Immature natural killer cell (primary cell): Measurements from ENCODE around the gene NHS. TPM values are rescaled to one million over a fixed set of nuclear protein-coding genes. Genes with fewer than 3 reads are reported as not detected.
"Not testable (repeated sequence)": the region's sequence is repeated elsewhere in the genome, so short reads cannot be mapped to it uniquely, and the experiment has no call there.

Source experiments
- DNase-seq, 3 donors: peaks; one replicate each; pipeline ENCODE4 v3.0.0; 2022; ENCODE audit warnings: mixed read lengths in 1 of 3
- H3K27ac Mint-ChIP-seq, 6 donors: one replicate each; pipeline ENCODE4 v1.8.0; 2020; ENCODE audit warnings: mixed read lengths in 6 of 6, mild to moderate bottlenecking in 5 of 6, inconsistent platforms in 4 of 6, moderate library complexity in 3 of 6
- H3K27me3 Mint-ChIP-seq, 3 donors: one replicate each; pipeline ENCODE4 v1.8.0; 2020 to 2021; ENCODE audit warnings: low read depth in 3 of 3, mild to moderate bottlenecking in 3 of 3, mixed read lengths in 3 of 3, moderate library complexity in 3 of 3, inconsistent platforms in 1 of 3
- H3K36me3 Mint-ChIP-seq, 3 donors: one replicate each; pipeline ENCODE4 v1.8.0; 2020; ENCODE audit warnings: mixed read lengths in 3 of 3, inconsistent platforms in 2 of 3, mild to moderate bottlenecking in 2 of 3
- H3K4me1 Mint-ChIP-seq, 2 donors: one replicate each; pipeline ENCODE4 v1.8.0; 2020; ENCODE audit warnings: inconsistent platforms in 2 of 2, mild to moderate bottlenecking in 2 of 2, mixed read lengths in 2 of 2, moderate library complexity in 1 of 2
- H3K4me3 Mint-ChIP-seq, 5 donors: one replicate each; pipeline ENCODE4 v1.8.0; 2020; ENCODE audit warnings: mild to moderate bottlenecking in 5 of 5, mixed read lengths in 5 of 5, inconsistent platforms in 3 of 5, moderate library complexity in 3 of 5
- H3K9me3 Mint-ChIP-seq, 6 donors: one replicate each; pipeline ENCODE4 v1.8.0; 2020; ENCODE audit warnings: mild to moderate bottlenecking in 6 of 6, mixed read lengths in 6 of 6, inconsistent platforms in 4 of 6, moderate library complexity in 3 of 6
- polyA plus RNA-seq, 3 donors: library from polyadenylated mRNA; unstranded; fragments of 300-500 nt; fragmentation: Illumina TruSeq; gene quantifications; one replicate each; pipeline ENCODE4 v1.2.3, GENCODE V29; 2021

The NHS gene
- polyA plus RNA-seq, 3 donors from 2014 or later = 0.87 TPM; not detected in 2

GRCh38 chrX:17559728-17560379 lies 184.9 kb downstream of the NHS start:
- no peaks in the 10 kb centered on the region for H3K36me3 Mint-ChIP-seq
- peaks cover 0 to 3% (median 0%) of the 10 kb centered on the region in 6 donors for H3K9me3 Mint-ChIP-seq
- DNase-seq = no peak
- H3K4me3 Mint-ChIP-seq = no peak overlapping the region
- H3K27ac Mint-ChIP-seq = no peak overlapping the region
- peaks cover 2 to 15% (median 3%) of the 10 kb centered on the region in 3 donors for H3K27me3 Mint-ChIP-seq
- H3K4me1 Mint-ChIP-seq = no peaks in the 10 kb centered on the region

GRCh38 chrX:17560385-17560784 lies 185.4 kb downstream of the NHS start:
- no peak for DNase-seq
- Mint-ChIP-seq H3K36me3 (no peaks in the 10 kb centered on the region), H3K27ac (no peak overlapping the region), H3K4me1 (no peaks in the 10 kb centered on the region), H3K4me3 (no peak overlapping the region), H3K27me3 (peaks cover 2 to 15% (median 3%) of the 10 kb centered on the region in 3 donors), H3K9me3 (peaks cover 0 to 3% (median 0%) of the 10 kb centered on the region in 6 donors)

- no peaks in the 10 kb centered on the region for H3K36me3 Mint-ChIP-seq
- no peak overlapping the region for H3K27ac Mint-ChIP-seq
- no peak overlapping the region for H3K4me3 Mint-ChIP-seq
Measured at GRCh38 chrX:17563076-17563475, 188.1 kb downstream of the NHS start.

GRCh38 chrX:17563515-17563914 lies 188.5 kb downstream of the NHS start:
- Mint-ChIP-seq H3K36me3 (no peaks in the 10 kb centered on the region), H3K4me1 (no peaks in the 10 kb centered on the region), H3K27me3 (peaks cover 2 to 14% (median 3%) of the 10 kb centered on the region in 3 donors), H3K27ac (no peak overlapping the region), H3K4me3 (no peak overlapping the region), H3K9me3 (peaks cover 0 to 3% (median 0%) of the 10 kb centered on the region in 6 donors)
- DNase-seq = no peak

More at GRCh38 chrX:17563076-17563475, 188.1 kb downstream of the NHS start:
- peaks cover 0 to 3% (median 0%) of the 10 kb centered on the region in 6 donors for H3K9me3 Mint-ChIP-seq
- no peak for DNase-seq
- H3K27me3 Mint-ChIP-seq = peaks cover 2 to 14% (median 3%) of the 10 kb centered on the region in 3 donors
- H3K4me1 Mint-ChIP-seq = no peaks in the 10 kb centered on the region

- Mint-ChIP-seq H3K36me3 (no peaks in the 10 kb centered on the region), H3K9me3 (peaks cover 0 to 3% (median 0%) of the 10 kb centered on the region in 6 donors), H3K4me3 (no peak overlapping the region), H3K27me3 (peaks cover 2 to 9% (median 3%) of the 10 kb centered on the region in 3 donors), H3K4me1 (no peaks in the 10 kb centered on the region), H3K27ac (no peak overlapping the region)
- DNase-seq = no peak
Measured at GRCh38 chrX:17564689-17565409, 189.8 kb downstream of the NHS start.

GRCh38 chrX:17566740-17567139 lies 191.7 kb downstream of the NHS start:
- no peaks in the 10 kb centered on the region for H3K4me1 Mint-ChIP-seq
- no peaks in the 10 kb centered on the region for H3K36me3 Mint-ChIP-seq
- peaks cover 0 to 3% (median 0%) of the 10 kb centered on the region in 6 donors for H3K9me3 Mint-ChIP-seq
- H3K27me3 Mint-ChIP-seq = peaks cover 2 to 14% (median 2%) of the 10 kb centered on the region in 3 donors
- DNase-seq = no peak
- no peak overlapping the region for H3K4me3 Mint-ChIP-seq
- H3K27ac Mint-ChIP-seq = no peak overlapping the region

GRCh38 chrX:17567187-17567586 lies 192.2 kb downstream of the NHS start:
- Mint-ChIP-seq H3K27me3 (peaks cover 2 to 13% (median 2%) of the 10 kb centered on the region in 3 donors), H3K27ac (no peak overlapping the region), H3K4me1 (no peaks in the 10 kb centered on the region), H3K4me3 (no peak overlapping the region), H3K36me3 (no peaks in the 10 kb centered on the region), H3K9me3 (peaks cover 0 to 2% (median 0%) of the 10 kb centered on the region in 6 donors)
- no peak for DNase-seq

- H3K4me1 Mint-ChIP-seq = no peaks in the 10 kb centered on the region
- H3K27me3 Mint-ChIP-seq = peaks cover 0 to 13% (median 2%) of the 10 kb centered on the region in 3 donors
- no peak overlapping the region for H3K27ac Mint-ChIP-seq
- H3K36me3 Mint-ChIP-seq = no peaks in the 10 kb centered on the region
- H3K4me3 Mint-ChIP-seq = no peak overlapping the region
- H3K9me3 Mint-ChIP-seq = peaks cover 0 to 2% (median 0%) of the 10 kb centered on the region in 6 donors
- DNase-seq = no peak
Measured at GRCh38 chrX:17567821-17568220, 192.8 kb downstream of the NHS start.

GRCh38 chrX:17568804-17569203 lies 193.8 kb downstream of the NHS start:
- H3K4me1 Mint-ChIP-seq, H3K36me3 Mint-ChIP-seq: not testable (repeated sequence)
- H3K27me3 Mint-ChIP-seq = peaks cover 0 to 13% (median 2%) of the 10 kb centered on the region in 3 donors

GRCh38 chrX:17579026-17579425 lies 204.0 kb downstream of the NHS start:
- Mint-ChIP-seq H3K4me1 (no peaks in the 10 kb centered on the region), H3K27me3 (peaks cover 7 to 9% (median 8%) of the 10 kb centered on the region in 3 donors), H3K4me3 (no peak overlapping the region), H3K9me3 (peaks cover 0 to 2% (median 0%) of the 10 kb centered on the region in 6 donors), H3K27ac (no peak overlapping the region), H3K36me3 (no peaks in the 10 kb centered on the region)
- no peak for DNase-seq

More at GRCh38 chrX:17568804-17569203, 193.8 kb downstream of the NHS start:
- not testable (repeated sequence) for H3K27ac Mint-ChIP-seq, DNase-seq, H3K4me3 Mint-ChIP-seq, H3K9me3 Mint-ChIP-seq

- no peak overlapping the region for H3K27ac Mint-ChIP-seq
- H3K4me3 Mint-ChIP-seq = no peak overlapping the region
- no peaks in the 10 kb centered on the region for H3K36me3 Mint-ChIP-seq
- no peak for DNase-seq
- peaks cover 0 to 2% (median 0%) of the 10 kb centered on the region in 6 donors for H3K9me3 Mint-ChIP-seq
- no peaks in the 10 kb centered on the region for H3K4me1 Mint-ChIP-seq
- H3K27me3 Mint-ChIP-seq = peaks cover 2 to 8% (median 3%) of the 10 kb centered on the region in 3 donors
Measured at GRCh38 chrX:17580539-17581152, 205.6 kb downstream of the NHS start.

GRCh38 chrX:17581641-17582040 lies 206.6 kb downstream of the NHS start:
- no peak for DNase-seq
- Mint-ChIP-seq H3K4me3 (no peak overlapping the region), H3K4me1 (no peaks in the 10 kb centered on the region), H3K9me3 (peaks cover 0 to 2% (median 0%) of the 10 kb centered on the region in 6 donors), H3K27me3 (peaks cover 2 to 8% (median 3%) of the 10 kb centered on the region in 3 donors), H3K27ac (no peak overlapping the region), H3K36me3 (no peaks in the 10 kb centered on the region)

- H3K4me1 Mint-ChIP-seq = no peaks in the 10 kb centered on the region
- no peaks in the 10 kb centered on the region for H3K9me3 Mint-ChIP-seq
- no peak overlapping the region for H3K4me3 Mint-ChIP-seq
- no peak overlapping the region for H3K27ac Mint-ChIP-seq
- H3K36me3 Mint-ChIP-seq = no peaks in the 10 kb centered on the region
- H3K27me3 Mint-ChIP-seq = peaks cover 3 to 6% (median 4%) of the 10 kb centered on the region in 3 donors
- DNase-seq = no peak
Measured at GRCh38 chrX:17584248-17584681, 209.3 kb downstream of the NHS start.

GRCh38 chrX:17585006-17585405 lies 210.0 kb downstream of the NHS start:
- no peak for DNase-seq
- H3K9me3 Mint-ChIP-seq = no peaks in the 10 kb centered on the region
- H3K27ac Mint-ChIP-seq = no peak overlapping the region
- peaks cover 2 to 9% (median 4%) of the 10 kb centered on the region in 3 donors for H3K27me3 Mint-ChIP-seq
- no peaks in the 10 kb centered on the region for H3K36me3 Mint-ChIP-seq
- no peak overlapping the region for H3K4me3 Mint-ChIP-seq
- H3K4me1 Mint-ChIP-seq = no peaks in the 10 kb centered on the region
